NCI-H2081 treated with DMSO at 0.1 percent for 48 hours (cell line): ENCODE measurements around the gene COPS7B.

Source experiments
- DNase-seq: peaks from one replicate; lab custom pipeline; 2025; lab: John Stamatoyannopoulos, UW

Gene COPS7B

DNA sequence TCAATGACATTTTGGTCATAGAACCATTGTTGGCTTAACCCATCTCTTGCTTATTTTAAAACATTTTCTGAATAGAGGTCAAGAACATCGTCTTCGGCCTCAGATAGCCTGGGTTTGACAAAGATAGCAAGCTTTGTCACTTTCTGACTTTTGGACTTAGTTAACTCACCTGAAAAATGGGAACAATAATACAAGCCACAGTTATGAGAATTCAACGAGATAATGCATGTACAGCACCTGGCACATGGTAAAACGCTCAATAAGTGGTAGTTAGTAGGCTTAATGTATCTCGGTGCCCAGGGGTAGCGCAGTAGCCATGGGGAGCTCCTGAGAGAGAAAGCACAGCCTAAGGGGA is 446 bp upstream of the COPS7B start:
- DNase-seq: no peak

DNA sequence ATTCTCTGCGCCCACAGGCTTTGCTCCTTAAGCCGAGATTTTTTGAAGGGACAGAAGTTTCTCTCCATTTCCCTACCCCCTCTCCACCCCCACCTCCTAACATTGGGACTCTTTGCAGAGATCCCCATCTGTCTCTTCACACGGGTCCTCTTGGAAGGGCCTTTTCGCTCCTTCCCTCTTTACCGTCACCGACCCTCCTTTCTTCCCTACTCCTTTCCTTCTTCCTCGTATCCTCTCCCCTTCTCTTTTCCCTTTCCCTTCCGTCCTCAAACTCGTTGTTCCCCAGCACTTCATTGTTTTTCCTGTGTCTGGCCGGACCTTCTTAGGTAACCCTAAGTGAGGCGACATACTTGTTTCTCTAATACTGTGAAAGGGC is 660 bp downstream of the COPS7B start:
- no peak for DNase-seq

DNA sequence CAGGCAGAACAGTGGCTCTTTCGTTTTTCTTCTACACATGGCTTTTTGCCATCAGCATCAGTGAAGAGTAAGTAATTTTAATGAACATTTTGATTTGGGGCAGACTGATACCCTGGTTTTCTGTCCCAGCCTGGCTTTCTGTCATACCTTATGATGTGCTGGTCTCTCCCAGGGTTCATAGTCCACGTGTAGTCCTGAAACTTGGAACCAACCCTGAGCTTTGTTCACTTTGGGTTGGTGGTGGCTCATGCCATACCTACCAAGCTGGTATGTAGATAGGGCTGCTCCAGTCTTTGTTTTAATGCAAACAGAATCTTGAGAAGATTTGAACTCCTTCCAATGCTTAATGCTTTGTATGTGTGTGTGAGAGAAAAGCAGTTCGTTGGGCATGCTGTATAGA is 4.9 kb downstream of the COPS7B start:
- no peak for DNase-seq

DNA sequence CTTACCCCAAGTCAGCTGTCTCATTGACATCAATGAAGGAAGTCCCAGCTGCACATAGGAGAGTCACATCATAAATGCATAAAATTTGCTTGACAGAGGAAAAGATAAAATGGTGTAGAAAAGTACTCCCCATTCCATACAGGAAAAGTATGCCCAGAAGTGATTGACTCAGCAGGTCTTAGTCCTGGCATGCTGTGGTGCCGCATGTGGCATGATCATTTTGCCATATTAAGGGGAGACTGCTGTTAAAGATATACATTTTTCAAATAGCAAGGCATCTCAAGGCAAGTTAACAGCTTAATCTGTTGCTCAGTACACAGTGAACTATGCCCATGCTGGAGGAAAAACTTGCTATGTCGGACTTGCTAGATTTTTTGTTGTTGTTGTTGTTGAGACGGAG is 8.1 kb downstream of the COPS7B start:
- no peak for DNase-seq

DNA sequence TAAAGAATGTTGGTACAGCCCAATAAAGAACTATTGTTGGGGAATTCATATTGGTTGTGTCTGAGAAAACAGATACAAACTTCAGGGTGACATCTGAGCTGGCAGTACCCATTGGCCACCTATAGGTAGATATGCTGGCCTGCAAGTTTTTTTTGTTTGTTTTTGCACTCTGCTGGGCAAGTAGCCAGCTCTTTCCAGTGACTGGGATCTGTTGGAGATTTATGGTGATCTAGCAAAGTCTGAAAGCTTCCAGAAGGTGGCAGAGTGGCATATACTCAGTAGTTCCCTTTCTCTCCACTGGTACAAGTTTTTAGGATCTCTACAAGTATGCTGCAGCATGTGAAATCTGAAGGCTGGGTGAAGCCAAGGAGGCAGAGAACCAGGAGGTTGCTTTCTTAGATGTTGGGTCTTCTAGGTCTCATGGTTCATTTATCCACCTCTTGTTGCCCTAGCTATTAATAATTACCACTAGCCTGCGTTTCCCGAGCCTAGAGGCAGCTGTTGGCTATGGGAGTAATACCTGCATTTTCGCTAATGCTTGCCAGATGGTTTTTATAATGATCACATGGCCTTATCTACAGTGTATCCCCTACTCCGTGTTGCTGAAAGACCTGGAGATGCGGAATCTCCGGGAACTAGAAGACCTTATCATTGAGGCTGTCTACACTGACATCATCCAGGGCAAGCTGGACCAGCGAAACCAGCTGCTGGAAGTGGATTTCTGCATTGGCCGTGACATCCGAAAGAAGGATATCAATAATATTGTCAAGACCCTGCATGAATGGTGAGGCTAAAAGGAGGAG is 9.5 kb downstream of the COPS7B start:
- peak; percentile 52 for DNase-seq

DNA sequence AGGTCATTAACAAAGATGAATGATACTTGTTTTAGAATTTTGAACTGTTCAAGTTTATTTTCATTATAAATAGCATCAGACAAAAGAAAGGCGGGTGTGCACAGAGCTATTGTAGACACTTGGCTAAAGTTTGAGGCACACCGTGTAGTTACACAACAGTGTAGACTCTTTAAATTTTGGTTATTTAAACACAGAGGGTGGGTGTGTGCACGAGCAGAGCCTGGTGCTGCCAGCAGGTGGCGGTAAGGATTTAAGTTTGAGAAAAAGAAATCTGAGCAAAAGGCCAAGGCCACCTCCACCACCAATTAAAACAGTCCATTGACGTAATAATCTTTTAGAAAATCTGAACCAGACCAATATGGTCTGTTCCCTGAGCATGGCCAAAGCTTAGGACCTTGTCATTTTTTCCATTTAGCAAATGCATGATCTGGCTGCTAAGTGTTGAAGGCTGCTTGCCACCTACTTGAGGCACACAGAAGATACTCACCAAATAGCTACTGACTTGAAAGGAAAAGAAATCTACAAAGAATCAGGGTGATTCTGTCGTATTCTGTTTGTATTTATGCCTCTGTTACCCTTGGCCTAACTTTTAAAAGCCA is 14.3 kb downstream of the COPS7B start:
- DNase-seq: no peak

DNA sequence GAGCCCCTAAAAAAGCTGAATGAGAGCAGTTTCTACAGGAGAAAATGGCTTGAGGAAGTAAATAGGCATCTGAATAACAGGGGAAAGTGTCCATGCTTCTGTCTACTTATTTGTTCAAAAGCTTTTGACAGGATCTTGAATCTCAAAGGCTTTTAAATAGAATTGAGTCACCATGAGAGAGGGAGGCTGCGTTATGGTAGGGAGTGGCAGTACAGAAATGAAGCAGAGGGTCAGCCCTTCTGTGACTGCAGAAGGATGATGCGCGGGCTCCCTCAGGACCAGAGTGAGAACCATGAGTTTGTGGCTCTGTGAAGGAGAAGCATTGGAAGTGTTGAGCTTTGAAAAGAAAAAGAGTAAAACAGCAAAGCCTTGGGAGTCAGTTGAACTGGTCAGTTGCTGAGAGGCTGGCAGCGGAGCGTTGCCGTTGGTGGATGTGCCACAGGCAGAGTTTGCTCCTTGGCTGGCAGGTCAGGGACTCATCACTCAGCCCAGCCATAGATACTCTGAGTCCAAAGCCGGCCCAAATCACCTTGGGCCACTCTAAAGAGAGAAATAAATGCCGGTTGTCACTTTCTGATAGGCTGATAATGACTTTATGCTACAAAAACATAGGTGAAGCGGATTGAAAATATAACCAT is 17.4 kb downstream of the COPS7B start:
- no peak for DNase-seq

DNA sequence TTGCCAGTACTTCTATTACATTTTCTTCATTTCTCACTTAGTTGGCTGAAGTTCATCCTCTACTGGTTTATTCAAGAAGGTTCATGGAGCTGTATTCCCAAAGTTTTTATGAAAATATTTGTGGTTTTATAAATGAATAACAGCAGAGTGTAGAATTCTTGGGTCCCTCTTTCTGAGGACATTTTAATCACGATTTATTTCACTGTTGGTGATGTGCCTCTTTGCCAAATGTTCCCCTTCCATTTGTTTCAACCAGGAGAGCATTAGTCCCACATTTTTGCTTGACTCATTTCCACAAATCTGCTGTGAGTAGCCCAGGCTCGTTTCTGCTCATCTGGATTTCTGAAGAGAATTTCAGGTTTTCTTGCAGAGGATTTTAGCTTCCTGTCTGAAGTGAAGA is 20.8 kb downstream of the COPS7B start:
- no peak for DNase-seq

DNA sequence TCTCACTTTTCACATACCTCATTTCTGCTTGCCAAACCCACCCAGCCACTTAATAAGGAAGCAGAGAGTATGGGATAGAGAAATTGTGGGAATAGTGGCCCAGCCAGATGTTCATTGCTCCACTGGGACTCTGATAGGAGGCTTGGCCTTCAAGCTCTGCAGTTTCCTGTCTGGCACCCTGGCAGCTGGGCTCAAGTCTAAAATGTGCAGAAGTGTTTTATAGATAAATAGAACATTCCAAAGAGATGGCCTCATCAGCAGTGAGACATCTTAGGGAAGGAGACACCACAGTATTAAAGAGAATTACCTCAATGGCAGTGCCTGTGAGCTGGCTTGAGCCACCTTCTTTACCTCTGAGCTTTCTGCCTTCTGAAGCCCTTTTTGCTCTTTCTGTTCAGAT is 24.7 kb downstream of the COPS7B start:
- no peak for DNase-seq

DNA sequence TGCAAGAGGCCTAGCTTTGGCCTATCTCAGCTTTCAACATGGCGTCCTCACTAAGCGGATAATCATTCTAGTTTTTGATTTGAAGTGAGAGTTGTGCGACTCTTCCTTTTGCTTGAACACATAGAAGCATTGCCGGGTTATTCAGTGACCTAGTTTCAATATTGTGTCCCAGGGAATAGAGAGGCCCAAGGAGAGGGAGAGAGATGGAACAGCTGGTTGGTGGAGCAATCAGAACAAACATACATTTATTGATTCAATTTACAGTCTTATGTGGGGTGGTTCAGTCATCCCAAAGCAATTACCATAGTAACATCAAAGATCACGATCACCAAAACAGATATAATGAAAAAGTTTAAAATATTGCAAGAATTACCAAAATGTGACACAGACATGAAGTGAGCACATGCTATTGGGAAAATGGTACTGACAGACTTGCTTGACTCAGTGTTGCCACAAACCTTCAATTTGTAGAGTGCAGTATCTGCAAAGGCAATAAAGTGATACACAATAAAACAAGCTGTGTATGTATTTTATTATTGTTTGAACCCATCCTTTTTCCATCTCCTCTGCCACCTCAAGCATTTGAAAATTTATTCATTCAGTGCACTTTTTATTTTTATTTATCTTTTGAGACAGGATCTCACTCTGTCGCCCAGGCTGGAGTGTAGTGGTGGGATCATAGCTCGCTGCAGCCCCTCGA is 30.2 kb downstream of the COPS7B start:
- DNase-seq: no peak

DNA sequence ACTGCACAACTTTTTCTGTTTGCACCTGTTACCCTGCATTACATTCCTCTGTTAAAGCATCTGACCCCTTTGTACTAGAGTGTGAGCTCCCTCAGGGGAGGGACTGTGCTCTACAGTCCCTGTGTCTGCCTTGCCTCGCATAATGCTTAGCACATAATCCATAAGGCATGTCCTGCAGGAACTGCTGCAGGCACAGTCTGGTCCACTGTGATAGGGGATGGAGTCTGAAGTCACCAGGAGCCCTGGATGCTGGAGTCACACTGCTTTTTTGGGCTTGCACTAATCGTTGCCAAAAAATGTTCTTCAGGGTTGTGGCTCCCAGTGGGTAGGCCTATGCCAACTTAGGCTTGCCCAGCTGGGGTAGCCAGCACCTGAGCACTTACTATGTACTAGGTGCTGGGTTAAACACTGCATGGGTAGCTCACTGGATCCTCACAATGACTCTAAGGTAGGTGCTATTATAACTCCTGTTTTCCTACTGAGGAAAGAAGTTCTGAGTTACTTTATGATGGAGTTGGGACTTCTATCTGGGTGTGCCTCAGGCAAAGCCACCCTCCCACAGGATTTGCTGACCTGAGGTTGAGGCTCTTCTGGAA is 33.3 kb downstream of the COPS7B start:
- DNase-seq: no peak

DNA sequence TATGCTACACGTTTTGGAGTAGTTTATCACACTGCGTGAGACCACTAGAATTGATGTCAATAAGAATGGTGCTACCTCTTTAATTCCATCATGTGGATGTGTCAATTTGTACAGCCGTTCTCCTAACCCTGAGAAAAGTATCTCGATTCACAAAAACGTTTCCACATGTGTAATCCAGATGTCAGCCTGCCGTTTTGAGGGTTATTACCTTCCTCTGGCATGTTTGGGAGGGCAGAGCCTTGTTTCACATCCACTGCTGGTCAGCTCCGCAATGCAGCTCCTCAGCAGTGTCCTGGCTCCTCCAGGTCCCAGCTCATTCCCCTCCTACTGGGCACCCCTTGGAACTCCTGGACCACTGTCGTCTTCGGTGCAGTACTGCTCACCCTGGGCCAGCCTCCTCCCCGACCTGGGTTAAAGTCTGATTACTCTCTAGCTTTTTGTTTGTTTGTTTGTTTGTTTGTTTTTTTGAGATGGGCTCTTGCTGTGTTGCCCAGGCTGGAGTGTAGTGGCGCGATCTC is 34.6 kb downstream of the COPS7B start:
- DNase-seq: no peak

DNA sequence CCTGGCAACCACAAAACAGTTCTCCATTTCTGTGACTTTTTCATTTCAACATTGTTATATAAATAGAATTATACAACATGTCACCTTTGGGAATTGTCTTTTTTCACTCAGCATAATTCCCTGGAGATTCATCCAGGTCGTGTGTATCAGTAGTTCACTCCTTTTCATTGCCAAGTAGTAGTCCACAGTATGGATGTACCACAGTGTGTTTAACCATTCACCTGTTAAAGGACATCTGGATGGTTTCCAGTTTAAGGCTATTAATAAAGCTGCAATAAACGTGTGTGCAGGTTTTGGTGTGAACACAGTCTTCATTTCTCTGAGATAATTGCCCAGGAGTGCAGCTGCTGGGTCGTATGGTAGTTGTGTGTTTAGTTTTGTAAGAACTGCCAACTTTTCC is 35.7 kb downstream of the COPS7B start:
- DNase-seq: no peak

DNA sequence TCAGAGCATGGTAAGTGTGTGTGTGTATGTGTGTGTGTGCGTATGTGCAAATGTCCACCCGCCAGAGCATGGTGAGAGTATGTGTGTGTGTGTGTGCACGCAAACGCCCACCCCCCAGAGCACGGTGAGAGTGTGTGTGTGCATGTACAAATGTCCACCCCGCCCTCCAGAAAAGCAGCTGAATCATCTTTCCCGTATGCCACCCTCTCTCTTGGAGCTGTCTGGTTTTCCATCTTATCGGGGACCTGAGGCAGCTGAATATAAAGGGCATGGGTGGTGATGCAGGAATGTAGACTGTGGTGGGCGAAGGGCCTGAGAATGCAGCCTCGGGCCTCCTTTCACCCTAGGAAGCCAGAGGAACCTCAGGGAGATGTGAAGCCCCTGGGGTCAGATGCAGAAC is 66.9 kb downstream of the COPS7B start:
- no peak for DNase-seq

DNA sequence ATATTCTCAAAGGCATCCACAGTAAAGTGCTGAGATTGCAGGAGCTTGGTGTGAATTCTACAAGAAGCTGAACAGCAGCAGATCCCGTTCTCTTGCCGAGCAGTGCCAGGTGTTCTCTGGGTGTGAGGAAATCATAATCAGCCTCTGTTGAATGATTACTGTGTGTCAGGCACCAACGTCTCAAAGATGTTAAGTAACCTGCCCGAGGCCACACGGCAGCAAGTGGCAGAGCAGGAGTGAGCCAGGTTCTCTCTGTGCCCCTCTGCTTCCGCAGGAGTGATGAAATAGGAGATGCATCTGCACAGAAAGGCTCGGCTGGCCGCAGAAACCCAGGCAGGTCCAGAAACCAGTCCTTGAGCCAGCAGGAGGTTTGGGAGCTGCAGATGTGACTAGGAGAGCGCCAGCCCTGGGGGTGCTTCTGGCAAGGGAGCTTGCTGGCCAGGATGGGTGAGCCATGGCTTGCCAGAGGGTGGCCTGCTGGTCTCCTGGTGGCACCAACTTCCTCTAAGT is 68.4 kb downstream of the COPS7B start:
- no peak for DNase-seq

DNA sequence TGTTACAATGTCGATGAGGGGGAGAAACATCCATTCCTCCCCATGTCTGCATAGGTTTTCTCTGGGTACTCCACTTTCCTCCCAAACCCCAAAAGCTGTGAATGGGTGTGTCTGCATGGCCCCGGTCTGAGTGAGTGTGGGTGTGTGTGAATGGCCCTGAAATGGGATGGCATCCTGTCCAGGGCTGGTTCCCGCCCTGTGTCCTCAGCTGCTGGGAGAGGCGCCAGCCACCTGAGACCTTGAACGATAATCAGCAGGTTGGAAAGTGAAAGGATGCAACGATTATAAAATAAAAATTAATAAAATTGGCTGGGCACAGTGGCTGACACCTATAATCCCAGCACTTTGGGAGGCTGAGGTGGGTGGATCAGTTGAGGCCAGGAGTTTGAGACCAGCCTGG is 70.7 kb downstream of the COPS7B start:
- no peak for DNase-seq
